Skeletal muscle satellite cell (primary cell): Measurements from ENCODE around the gene SOX15.
"Not testable (repeated sequence)": the region's sequence is repeated elsewhere in the genome, so short reads cannot be mapped to it uniquely, and the experiment has no call there.

Experiments
- H3K27me3 ChIP-seq: 2 replicates; pipeline ENCODE4 v1.7.0; 2013; ENCODE audit warnings: low read length; ENCODE audit not compliant: control insufficient read depth, insufficient read depth
- H3K36me3 ChIP-seq: 2 replicates; pipeline ENCODE4 v1.7.0; 2013; ENCODE audit warnings: mild to moderate bottlenecking, control low read depth, low read length; ENCODE audit not compliant: insufficient read depth
- H3K4me1 ChIP-seq: 2 replicates; pipeline ENCODE4 v1.7.0; 2013; ENCODE audit warnings: low read length; ENCODE audit not compliant: control insufficient read depth, insufficient read depth
- H3K4me2 ChIP-seq: 2 replicates; pipeline ENCODE4 v1.7.0; 2013; ENCODE audit warnings: mild to moderate bottlenecking, low read length
- H3K4me3 ChIP-seq: 2 replicates; pipeline ENCODE4 v1.7.0; 2013; ENCODE audit warnings: low read length
- H3K9ac ChIP-seq: 2 replicates; pipeline ENCODE4 v1.7.0; 2013; ENCODE audit warnings: mild to moderate bottlenecking, low read depth, low read length, moderate library complexity
- H3K9me3 ChIP-seq: replicated peaks from 2 replicates; pipeline ENCODE4 v1.7.0; 2013; ENCODE audit warnings: mild to moderate bottlenecking, control low read depth, low read length

Gene SOX15

DNA sequence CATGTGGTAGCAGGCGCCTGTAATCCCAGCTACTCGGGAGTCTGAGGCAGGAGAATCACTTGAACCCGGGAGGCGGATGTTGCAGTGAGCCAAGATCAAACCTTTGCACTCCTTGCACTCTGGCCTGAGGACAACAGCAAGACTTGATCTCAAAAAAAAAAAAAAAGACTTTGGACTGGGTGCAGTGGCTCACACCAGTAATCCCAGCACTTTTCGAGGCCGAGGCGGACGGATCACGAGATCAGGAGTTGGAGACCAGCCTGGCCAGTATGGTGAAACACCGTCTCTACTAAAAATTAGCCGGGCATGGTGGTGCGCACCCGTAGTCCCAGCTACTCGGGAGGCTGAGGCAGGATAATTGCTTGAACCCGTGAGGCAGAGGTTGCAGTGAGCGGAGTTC lies 35.9 kb upstream of the SOX15 start:
- H3K4me1 ChIP-seq, H3K4me2 ChIP-seq, H3K9ac ChIP-seq, H3K27me3 ChIP-seq, H3K9me3 ChIP-seq, H3K4me3 ChIP-seq, H3K36me3 ChIP-seq: not testable (repeated sequence)

DNA sequence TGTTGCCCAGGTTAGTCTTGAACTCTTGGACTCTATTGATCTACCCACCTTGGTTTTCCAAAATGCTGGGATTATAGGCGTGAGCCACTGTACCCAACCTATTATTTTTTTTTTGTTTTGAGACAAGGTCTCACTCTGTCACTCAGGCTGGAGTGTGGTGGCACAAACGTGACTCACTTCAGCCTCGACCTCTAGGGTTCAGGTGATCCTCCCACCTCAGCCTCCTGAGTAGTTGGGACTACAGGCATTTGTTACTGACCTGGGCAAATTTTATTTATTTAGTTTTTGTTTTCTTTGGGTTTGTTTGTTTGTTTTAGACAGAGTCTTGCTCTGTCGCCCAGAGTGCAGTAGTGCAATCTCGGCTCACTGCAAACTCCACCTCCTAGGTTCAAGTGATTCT lies 33.8 kb upstream of the SOX15 start:
- H3K4me3 ChIP-seq: no peak overlapping the region

DNA sequence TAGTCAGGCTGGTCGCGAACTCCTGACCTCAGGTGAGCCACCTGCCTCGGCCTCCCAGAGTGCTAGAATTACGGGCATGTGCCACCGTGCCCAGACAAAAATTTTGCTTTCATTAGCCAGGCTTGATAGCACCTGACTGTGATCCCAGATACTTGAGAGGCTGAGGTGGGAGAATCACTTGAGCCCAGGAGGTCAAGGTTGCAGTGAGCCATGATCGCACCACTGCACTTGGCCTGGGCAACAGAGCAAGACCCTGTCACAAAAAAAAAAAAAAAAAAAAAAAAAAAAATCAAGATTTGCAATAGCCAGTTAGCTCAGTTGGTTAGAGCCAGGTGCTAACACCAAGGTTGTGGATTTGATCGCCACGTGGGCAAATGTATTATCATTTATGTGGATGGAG lies 30.9 kb upstream of the SOX15 start:
- Histone ChIP-seq H3K4me1 (no peaks in the 10 kb centered on the region), H3K4me2 (no peak overlapping the region), H3K9ac (no peak overlapping the region), H3K9me3 (no peaks in the 10 kb centered on the region), H3K4me3 (no peak overlapping the region), H3K36me3 (no peaks in the 10 kb centered on the region), H3K27me3 (no peaks in the 10 kb centered on the region)

More for the DNA sequence above, 33.8 kb upstream of the SOX15 start:
- Histone ChIP-seq H3K4me1 (peaks cover 7% of the 10 kb centered on the region), H3K4me2 (no peak overlapping the region), H3K9me3 (no peaks in the 10 kb centered on the region), H3K9ac (no peak overlapping the region), H3K27me3 (no peaks in the 10 kb centered on the region), H3K36me3 (no peaks in the 10 kb centered on the region)

DNA sequence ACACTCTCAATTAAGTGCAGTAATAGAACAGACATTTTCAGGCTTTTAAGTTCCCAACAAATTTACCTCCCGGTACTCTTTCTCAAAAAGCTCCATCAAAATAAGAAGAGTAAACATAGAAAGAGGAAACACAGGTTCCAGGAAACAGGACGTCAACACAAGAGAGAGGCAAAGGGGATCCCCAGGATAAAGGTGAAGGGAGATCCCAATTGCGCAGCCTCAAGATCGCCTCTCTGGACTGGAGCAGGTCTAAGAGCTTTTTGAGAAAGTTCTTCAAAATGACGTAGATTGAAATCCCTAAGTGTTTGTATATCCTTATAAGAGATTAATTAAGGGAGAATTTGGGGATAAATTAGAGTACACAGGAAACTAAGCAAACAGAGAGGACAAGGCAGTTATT lies 28.7 kb upstream of the SOX15 start:
- Histone ChIP-seq H3K4me3 (no peak overlapping the region), H3K9ac (no peak overlapping the region), H3K4me2 (no peak overlapping the region), H3K9me3 (no peaks in the 10 kb centered on the region), H3K27me3 (no peaks in the 10 kb centered on the region), H3K36me3 (no peaks in the 10 kb centered on the region), H3K4me1 (peaks cover 2% of the 10 kb centered on the region)

DNA sequence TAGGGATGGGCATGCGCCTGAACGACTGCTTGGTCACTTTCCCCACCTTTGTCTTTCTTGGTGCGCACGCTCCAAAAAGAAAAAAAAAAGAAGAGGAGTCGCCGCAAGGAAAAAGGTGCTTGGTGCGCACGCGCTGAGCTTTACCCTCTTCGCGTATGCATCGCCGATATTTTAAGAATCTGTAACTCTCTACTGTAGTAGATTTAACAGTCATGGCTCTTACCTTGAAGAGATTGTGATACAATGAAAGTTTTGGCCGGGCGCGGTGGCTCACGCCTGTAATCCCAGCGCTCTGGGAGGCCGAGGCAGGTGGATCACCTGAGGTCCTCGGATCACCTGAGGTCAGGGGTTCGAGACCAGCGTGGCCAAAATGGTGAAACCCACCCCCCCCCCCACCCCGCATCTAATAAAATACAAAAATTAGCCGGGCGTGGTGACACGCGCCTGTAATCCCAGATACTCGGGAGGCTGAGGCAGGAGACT lies 25.4 kb upstream of the SOX15 start:
- Histone ChIP-seq H3K9me3 (no peaks in the 10 kb centered on the region), H3K9ac (peak overlapping the region; percentile 66), H3K36me3 (peaks cover 8% of the 10 kb centered on the region), H3K4me1 (peaks cover 24% of the 10 kb centered on the region), H3K4me2 (peak overlapping the region; percentile 84), H3K4me3 (peak overlapping the region; percentile 71), H3K27me3 (no peaks in the 10 kb centered on the region)

DNA sequence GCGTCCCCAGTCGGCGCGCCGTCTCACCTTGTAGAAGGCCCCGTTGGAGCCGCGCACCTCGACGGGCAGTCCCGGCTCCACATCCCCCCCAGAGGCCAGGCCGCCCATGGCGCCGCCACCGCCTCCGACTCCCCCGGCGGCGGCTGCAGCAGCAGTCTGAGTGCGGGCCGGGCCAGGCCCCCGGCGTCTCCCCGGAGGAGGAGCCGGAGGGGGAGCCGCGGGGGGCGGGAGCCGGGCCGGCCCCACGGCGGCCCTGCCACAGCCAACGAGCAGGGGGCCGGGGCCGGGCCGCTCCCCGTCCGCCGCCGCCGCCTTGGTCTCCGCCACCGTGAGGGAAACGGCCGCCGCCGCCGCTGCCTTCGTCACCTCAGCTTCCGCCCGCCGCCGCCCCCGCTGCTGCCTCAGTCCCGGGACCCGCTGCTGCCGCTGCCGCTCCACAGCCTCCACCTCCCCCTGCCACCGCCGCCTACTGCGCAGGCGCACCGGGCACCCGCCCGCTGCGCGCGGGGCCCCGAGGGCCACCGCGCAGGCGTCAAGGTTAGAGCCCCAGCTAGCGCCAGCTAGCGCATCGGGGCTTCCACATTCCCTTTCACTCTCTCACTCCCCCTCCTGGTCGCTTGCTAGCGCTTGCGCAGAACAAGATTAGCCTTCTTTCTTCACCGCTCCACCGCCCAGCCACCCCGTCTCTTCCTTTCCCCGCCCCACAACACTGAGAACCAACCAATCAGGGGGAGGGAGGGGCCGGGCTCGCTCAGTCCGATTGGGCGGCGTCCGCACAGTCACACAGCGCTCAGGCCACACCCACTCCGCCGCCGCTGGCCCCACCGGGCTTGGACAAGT lies 24.8 kb upstream of the SOX15 start, which contains the start of gene FXR2:
Gene FXR2 (minus strand): TSS at position 473 of the 840 bp plus-strand sequence. CDS start 365 bp downstream, at position 108.
- peak within 1 kb of the TSS; percentile 87 for H3K4me3 ChIP-seq
- no peaks in the 10 kb centered on the region for H3K27me3 ChIP-seq

DNA sequence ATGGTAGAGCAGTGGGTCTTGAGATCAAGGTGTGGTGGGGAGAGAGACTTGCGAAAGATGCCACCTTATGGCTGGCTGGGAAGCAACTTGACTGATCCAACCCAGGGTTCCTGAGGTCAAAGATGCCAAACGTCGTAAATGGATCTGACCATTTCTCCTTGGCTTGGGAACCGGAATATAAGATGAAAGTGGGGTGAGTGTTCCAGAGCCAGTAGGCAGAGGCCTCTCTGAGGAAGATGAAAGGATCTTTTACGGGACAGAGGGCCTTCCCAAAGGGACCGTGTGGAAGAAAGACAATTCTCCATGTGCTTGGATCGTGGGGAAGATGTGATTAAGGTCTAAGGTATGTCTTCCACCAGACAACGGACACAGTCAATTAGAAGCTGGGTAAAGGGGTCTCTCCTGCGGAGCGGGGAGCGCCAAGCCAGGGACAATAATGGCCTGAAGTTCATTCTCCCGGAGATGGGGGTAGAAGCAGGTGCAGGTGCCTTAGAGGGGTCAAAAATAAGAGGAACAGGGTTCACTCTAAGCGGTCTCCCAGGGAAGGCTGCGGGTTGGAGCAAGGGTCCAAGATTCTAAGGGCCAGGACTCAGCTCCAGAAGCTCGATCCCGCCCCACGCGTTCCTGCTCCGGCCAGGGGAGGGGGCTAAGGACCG lies 24.0 kb upstream of the SOX15 start:
- peak overlapping the region; percentile 86 for H3K4me2 ChIP-seq
- H3K9me3 ChIP-seq: no peaks in the 10 kb centered on the region
- H3K27me3 ChIP-seq: no peaks in the 10 kb centered on the region
- peaks cover 24% of the 10 kb centered on the region for H3K4me1 ChIP-seq
- peak overlapping the region; percentile 94 for H3K9ac ChIP-seq
- H3K4me3 ChIP-seq: peak overlapping the region; percentile 87
- peaks cover 8% of the 10 kb centered on the region for H3K36me3 ChIP-seq

More for the DNA sequence above, 24.8 kb upstream of the SOX15 start, which contains the start of gene FXR2:
- Histone ChIP-seq H3K4me1 (peaks cover 24% of the 10 kb centered on the region), H3K36me3 (peaks cover 8% of the 10 kb centered on the region), H3K4me2 (peak within 1 kb of the TSS; percentile 86), H3K9me3 (no peaks in the 10 kb centered on the region), H3K9ac (peak within 1 kb of the TSS; percentile 94)

DNA sequence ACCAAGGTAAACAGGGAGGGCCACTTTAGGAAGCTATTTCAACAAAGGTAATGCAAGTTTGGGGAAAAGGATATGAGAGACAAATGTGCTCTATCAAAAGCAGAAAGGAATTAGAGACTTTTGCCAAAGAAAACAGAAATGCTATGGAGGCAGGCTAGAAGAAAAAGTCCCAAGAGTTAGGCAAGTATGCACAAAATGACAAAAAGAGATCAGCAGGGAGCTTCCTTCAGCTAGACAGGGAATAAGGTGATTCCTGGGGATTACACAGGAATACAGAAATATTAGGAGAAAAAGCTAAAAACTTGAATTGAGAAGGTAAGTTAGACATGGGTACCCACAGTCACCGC lies 22.4 kb upstream of the SOX15 start:
- peak overlapping the region; percentile 45 for H3K4me3 ChIP-seq
- H3K27me3 ChIP-seq: no peaks in the 10 kb centered on the region
- H3K36me3 ChIP-seq: peaks cover 8% of the 10 kb centered on the region
- peaks cover 24% of the 10 kb centered on the region for H3K4me1 ChIP-seq
- peak overlapping the region; percentile 69 for H3K4me2 ChIP-seq
- no peaks in the 10 kb centered on the region for H3K9me3 ChIP-seq
- H3K9ac ChIP-seq: peak overlapping the region; percentile 14

DNA sequence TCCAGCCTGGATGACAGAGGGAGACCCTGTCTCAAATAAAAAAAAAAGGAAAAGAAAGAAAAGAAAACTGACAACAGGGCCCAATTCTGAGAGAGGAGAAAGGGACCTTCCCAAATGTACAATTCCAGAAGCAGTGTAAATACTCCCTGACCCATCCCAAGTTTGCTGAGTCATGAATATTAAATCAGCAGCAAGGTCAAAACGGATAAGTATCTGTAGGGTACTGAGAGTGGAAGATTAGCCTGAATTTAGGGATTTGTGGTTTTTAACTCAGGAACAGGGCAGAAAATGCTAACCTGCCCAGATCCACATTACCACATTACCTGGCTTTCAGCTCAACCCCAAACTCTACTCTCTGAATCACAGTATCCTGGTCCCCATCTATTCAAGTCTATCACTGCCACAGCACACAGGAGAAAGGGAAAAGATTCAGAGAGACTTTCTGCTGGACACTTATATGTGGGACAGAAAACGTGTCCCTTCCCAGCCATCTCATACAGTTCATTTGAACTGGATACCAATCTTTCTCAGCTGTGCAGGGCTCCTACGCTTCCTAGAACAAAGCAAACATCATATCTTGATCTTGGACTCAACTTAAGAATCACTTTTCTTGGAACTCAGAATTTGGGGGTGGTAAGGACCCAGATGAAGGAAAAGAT lies 21.9 kb upstream of the SOX15 start:
- Histone ChIP-seq H3K4me1 (peaks cover 24% of the 10 kb centered on the region), H3K27me3 (no peaks in the 10 kb centered on the region), H3K4me3 (peak overlapping the region; percentile 45), H3K36me3 (peaks cover 8% of the 10 kb centered on the region), H3K9ac (peak overlapping the region; percentile 14), H3K9me3 (no peaks in the 10 kb centered on the region), H3K4me2 (peak overlapping the region; percentile 69)

DNA sequence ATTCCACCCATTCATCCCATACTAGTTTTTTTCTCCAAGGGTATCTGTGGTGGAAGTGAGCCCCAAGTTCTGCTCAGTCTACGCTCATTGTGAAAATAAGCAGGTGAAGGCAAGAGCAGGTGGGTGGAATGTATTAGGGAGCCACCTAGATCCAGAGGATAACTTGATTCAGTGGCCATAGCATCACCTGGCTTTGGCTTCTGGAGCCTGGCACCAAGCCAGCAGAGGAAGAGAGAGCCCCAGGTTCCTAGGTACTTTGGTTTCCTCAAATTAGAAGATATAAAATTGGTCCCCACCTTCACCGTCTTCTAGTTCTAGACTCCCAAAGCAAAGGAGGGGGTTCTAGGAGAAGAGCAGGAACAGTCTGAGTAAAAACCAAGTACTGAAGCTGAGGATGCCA lies 20.7 kb upstream of the SOX15 start:
- Histone ChIP-seq H3K9me3 (no peaks in the 10 kb centered on the region), H3K36me3 (peaks cover 17% of the 10 kb centered on the region), H3K9ac (no peak overlapping the region), H3K4me3 (no peak overlapping the region), H3K27me3 (no peaks in the 10 kb centered on the region), H3K4me1 (peaks cover 24% of the 10 kb centered on the region), H3K4me2 (no peak overlapping the region)

DNA sequence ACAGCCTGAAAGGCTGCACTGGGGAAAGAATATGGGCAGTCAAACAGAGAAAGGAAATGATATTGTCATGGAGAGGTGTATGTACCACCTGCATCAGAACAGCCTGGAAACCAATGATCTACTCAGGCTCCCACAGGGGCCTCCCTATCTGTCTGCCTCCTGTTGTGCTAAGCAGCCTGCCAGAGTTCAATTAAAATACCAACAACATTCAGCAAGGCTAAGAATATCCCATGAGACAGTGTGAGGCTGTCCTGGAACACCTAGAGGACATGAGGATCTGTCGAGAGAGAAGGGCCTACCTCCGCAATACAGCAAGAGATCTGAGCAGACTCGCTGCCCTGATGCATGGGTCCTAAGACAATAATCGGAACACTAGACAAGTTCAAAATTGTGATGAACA lies 16.4 kb upstream of the SOX15 start:
- H3K9ac ChIP-seq: no peak overlapping the region
- no peaks in the 10 kb centered on the region for H3K27me3 ChIP-seq
- no peak overlapping the region for H3K4me3 ChIP-seq
- no peaks in the 10 kb centered on the region for H3K9me3 ChIP-seq
- no peak overlapping the region for H3K4me2 ChIP-seq
- H3K4me1 ChIP-seq: no peaks in the 10 kb centered on the region
- H3K36me3 ChIP-seq: peaks cover 37% of the 10 kb centered on the region
